C4-2B (cell line): Measurements from ENCODE around the gene DAB2.

Source experiments
- CTCF ChIP-seq: fragments of 450-650 bp; conservative IDR thresholded peaks from 2 replicates; pipeline ENCODE4 v1.5.1; 2017; ENCODE audit warnings: mild to moderate bottlenecking
- ZFX ChIP-seq: fragments of 450-650 bp; IDR thresholded peaks from 2 replicates; pipeline ENCODE4 v1.6.1; 2017

DNA sequence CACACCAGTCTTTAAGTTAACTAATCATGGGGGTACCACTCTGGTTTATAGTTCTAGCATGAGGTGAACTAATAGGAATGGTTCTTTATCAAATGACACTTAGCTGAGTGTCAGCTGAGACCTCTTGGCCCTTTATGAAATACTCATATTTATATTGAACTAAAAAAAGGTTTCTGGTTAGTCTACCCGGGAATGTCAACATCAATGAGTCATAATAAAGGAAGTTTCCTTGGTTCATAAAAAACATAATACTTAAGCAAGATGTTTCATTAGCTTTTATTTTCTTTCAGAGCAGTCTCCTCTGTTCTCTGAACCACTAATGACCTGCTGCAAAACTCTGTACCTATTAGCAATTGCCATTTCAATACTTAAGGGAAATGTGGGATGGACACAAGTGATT lies 13.7 kb downstream of the DAB2 start:
- no peak for TF ChIP-seq CTCF
- TF ChIP-seq ZFX = no peak
